ENCODE data around the gene TDRD6.

- TF ChIP-seq, protein P1, sequence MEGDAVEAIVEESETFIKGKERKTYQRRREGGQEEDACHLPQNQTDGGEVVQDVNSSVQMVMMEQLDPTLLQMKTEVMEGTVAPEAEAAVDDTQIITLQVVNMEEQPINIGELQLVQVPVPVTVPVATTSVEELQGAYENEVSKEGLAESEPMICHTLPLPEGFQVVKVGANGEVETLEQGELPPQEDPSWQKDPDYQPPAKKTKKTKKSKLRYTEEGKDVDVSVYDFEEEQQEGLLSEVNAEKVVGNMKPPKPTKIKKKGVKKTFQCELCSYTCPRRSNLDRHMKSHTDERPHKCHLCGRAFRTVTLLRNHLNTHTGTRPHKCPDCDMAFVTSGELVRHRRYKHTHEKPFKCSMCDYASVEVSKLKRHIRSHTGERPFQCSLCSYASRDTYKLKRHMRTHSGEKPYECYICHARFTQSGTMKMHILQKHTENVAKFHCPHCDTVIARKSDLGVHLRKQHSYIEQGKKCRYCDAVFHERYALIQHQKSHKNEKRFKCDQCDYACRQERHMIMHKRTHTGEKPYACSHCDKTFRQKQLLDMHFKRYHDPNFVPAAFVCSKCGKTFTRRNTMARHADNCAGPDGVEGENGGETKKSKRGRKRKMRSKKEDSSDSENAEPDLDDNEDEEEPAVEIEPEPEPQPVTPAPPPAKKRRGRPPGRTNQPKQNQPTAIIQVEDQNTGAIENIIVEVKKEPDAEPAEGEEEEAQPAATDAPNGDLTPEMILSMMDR (conservative IDR thresholded peaks at IDR 0.05 in 1 of 2, IDR thresholded peaks at IDR 0.05 in 1 of 2; ENCODE audit: extremely low read depth in 1 of 2, insufficient read depth in 1 of 2, low read depth in 1 of 2, low read length in 2 of 2), result peak; percentile 31 to 49
- no peak for TF ChIP-seq EZH2 (IDR thresholded peaks at IDR 0.05; ENCODE audit: borderline replicate concordance, low read length)
Observed at GRCh38 chr6:46704562-46704961, 16.9 kb downstream of the TDRD6 start.
